Ovary (tissue), 9 donors: Measurements from ENCODE around the gene YY1. TPM values are rescaled to one million over a fixed set of nuclear protein-coding genes. Genes with fewer than 3 reads are reported as not detected.

Source experiments
- DNase-seq, 5 donors: peaks; one replicate each; pipeline ENCODE4 v3.0.0-alpha.2; 2019 to 2020
- H3K27ac ChIP-seq, 2 donors: fragments of 200-600 bp; one replicate each; pipeline versions ENCODE4 v1.5.1 to v1.8.0; 2019 to 2022
- H3K27me3 ChIP-seq: fragments of 200-600 bp; one replicate; pipeline ENCODE4 v1.8.0; 2022
- H3K36me3 ChIP-seq: fragments of 200-600 bp; sonication (generic); one replicate; pipeline ENCODE4 v1.5.1; 2019
- H3K4me1 ChIP-seq: one replicate; pipeline ENCODE4 v1.8.1; 2013; ENCODE audit warnings: mild to moderate bottlenecking, moderate library complexity; ENCODE audit not compliant: insufficient read depth
- H3K4me3 ChIP-seq: fragments of 200-600 bp; sonication (generic); one replicate; pipeline ENCODE4 v1.5.1; 2017
- H3K9me3 ChIP-seq, 2 donors: fragments of 200-600 bp in 1 of 2; sonication (generic) in 1 of 2; one replicate each; pipeline versions ENCODE4 v1.5.1 to v1.8.1; 2013 to 2019; ENCODE audit warnings: mild to moderate bottlenecking in 1 of 2, moderate library complexity in 1 of 2
- CTCF ChIP-seq, 3 donors: fragments of 450-650 bp in 2 of 3; fragments of 200-600 bp in 1 of 3; IDR thresholded peaks; one replicate each; pipeline versions ENCODE4 v1.5.1 to v1.8.0; 2016 to 2022; ENCODE audit warnings: antibody characterized with exemption in 3 of 3, mild to moderate bottlenecking in 1 of 3
- EP300 ChIP-seq: sonication (generic); formaldehyde crosslinking; IDR thresholded peaks from one replicate; pipeline ENCODE4 v1.6.1; 2017; ENCODE audit warnings: antibody characterized with exemption
- POLR2A ChIP-seq: fragments of 450-650 bp; IDR thresholded peaks from one replicate; pipeline ENCODE4 v1.6.1; 2017; ENCODE audit warnings: antibody characterized with exemption, mild to moderate bottlenecking, moderate library complexity
- WGBS, 3 donors: extraction: QIAGEN DNeasy Blood & Tissue Kit in 1 of 3; methylation state at CpG; one replicate each; pipeline versions ENCODE4 v1.1.5 to v1.1.7; 2013 to 2017; 5-methylcytosine and 5-hydroxymethylcytosine counted together
- intact Hi-C, 4 donors: fragments of 100-400 bp; cut with DNase I; formaldehyde crosslinking; loops; one replicate each; pipeline versions ENCODE4 v1.11.0 to v1.15.1; 2022 to 2023
- microRNA counts: library from miRNA; unstranded; fragments of <30 nt; microRNA quantifications from one replicate; lab custom pipeline; 2016
- microRNA-seq, 3 donors: library from miRNA; unstranded; fragments of <30 nt; microRNA quantifications; one replicate each; pipeline versions ENCODE4 to v1.2.0, GENCODE V29; 2019 to 2020
- polyA plus RNA-seq, 2 donors: library from polyadenylated mRNA; stranded (reverse); fragments of 200-250 nt in 1 of 2; fragments of 350-450 nt in 1 of 2; fragmentation: Illumina TruSeq in 1 of 2; extraction: RNeasy Lipid Tissue Mini Kit (QIAGEN cat#74804) in 1 of 2; gene quantifications; one replicate each; pipeline ENCODE4 v1.2.3, GENCODE V29; 2013 to 2014
- small RNA-seq: library from RNA; depleted of rRNA; stranded (forward); fragments of <200 nt; gene quantifications from one replicate; pipeline ENCODE3, GENCODE V24; 2016
- total RNA-seq, 7 donors: library from RNA; depleted of rRNA in 2 of 7; stranded (reverse); fragments of >200 nt in 2 of 7; fragmentation: NEBNext Ultra II Directional in 3 of 7; extraction: Animal tissue kit (Norgen Biotek cat#: 25700) in 3 of 7; gene quantifications; one replicate each; pipeline versions ENCODE4 v1.1.0 to v1.2.4, GENCODE V29; 2016 to 2023
- donor health status: DM: no; HTN: no; CAD: no; lungs with moderate emphysema.
- donor health status: DM: no; HTN: no; CAD: no.
- donor health status: Bipolar disorder and iron deficiency.
- donor health status: DM: yes; HTN: yes; CAD: no.
- donor health status: DM: no; HTN: no; CAD: no.
- donor health status: DM: yes; HTN: yes; CAD: no.

YY1 gene
- total and polyA plus RNA-seq, 9 donors: 24.1 to 75.8 (median 58.1) TPM

GRCh38 chr14:100330388-100330931, 91.5 kb downstream of the YY1 start:
- Histone ChIP-seq H3K4me3 (no peak overlapping the region), H3K27ac (no peak overlapping the region), H3K27me3 (no peaks in the 10 kb centered on the region), H3K4me1 (no peaks in the 10 kb centered on the region), H3K36me3 (no peaks in the 10 kb centered on the region), H3K9me3 (no peaks in the 10 kb centered on the region)
- no peak for DNase-seq
- WGBS, 3 donors: 71 to 81% (median 80%) methylated on average over 12 to 13 of the region's 13 CpGs
- TF ChIP-seq CTCF (IDR thresholded peaks at IDR 0.05): no peak
- no peak for TF ChIP-seq EP300
- TF ChIP-seq POLR2A: no peak
- intact Hi-C loops: no loop called here

- H3K9me3 ChIP-seq: no peaks in the 10 kb centered on the region
- no peak for DNase-seq
- H3K27ac ChIP-seq: no peak overlapping the region
- no peak for TF ChIP-seq CTCF (IDR thresholded peaks at IDR 0.05)
- no peak for TF ChIP-seq POLR2A
- 80 to 85% (median 81%) methylated on average over 10 to 11 of the region's 11 CpGs for WGBS, 3 donors
- intact Hi-C loops: no loop called here
- H3K36me3 ChIP-seq: no peaks in the 10 kb centered on the region
- H3K27me3 ChIP-seq: no peaks in the 10 kb centered on the region
- no peaks in the 10 kb centered on the region for H3K4me1 ChIP-seq
- no peak overlapping the region for H3K4me3 ChIP-seq
These were observed 93.2 kb downstream of the YY1 start for GRCh38 chr14:100332071-100332639.

MicroRNAs within 50 kb of the gene (microRNA counts, 767-probe panel; counts per million panel counts)
- microRNA hsa-miR-345-5p (lab: Ali Mortazavi, UCI): 530 counts per million, percentile 78 among the panel's probes with 10 or more counts

Small RNAs within 50 kb of the gene (microRNA-seq; reads per million reads assigned to microRNA genes)
- 49.3 to 184 (median 157) reads per million in 3 donors for gene MIR345
- gene MIR6764: 0 reads per million in 3 donors

Small RNAs within 50 kb of the gene (small RNA-seq; reads per million reads assigned to genes)
- 4.6 reads per million, percentile 79 among the genes with 10 or more reads in this experiment for gene MIR345
- gene RN7SL523P: not detected

Other genes with a start within 250 kb of the YY1 start
- 10 to 100 TPM; 41.0 to 95.0 (median 66.1) TPM for gene EVL, start 173.7 kb upstream of the YY1 start, total RNA-seq
- gene EVL, start 173.7 kb upstream of the YY1 start, polyA plus RNA-seq: 100 to 1,000 TPM in 1 of 2 donors, 10 to 100 TPM in 1; 50.6 to 105 TPM
- gene DEGS2, start 79.5 kb upstream of the YY1 start, total RNA-seq: 1 to 10 TPM in 4 of 7 donors, under 1 TPM in 3; 0.45 to 7.9 (median 2.9) TPM
- gene DEGS2, start 79.5 kb upstream of the YY1 start, polyA plus RNA-seq: 1 to 10 TPM in 1 of 2 donors, not detected in 1; 1.8 TPM
- gene SLC25A29, start 67.3 kb downstream of the YY1 start, total RNA-seq: 100 to 1,000 TPM in 1 of 7 donors, 10 to 100 TPM in 6; 50.2 to 177 (median 72.3) TPM
- gene SLC25A29, start 67.3 kb downstream of the YY1 start, polyA plus RNA-seq: 10 to 100 TPM in 1 of 2 donors, 1 to 10 TPM in 1; 9.1 to 46.7 TPM
- gene SLC25A47, start 84.2 kb downstream of the YY1 start, total RNA-seq: not detected
- not detected for gene SLC25A47, start 84.2 kb downstream of the YY1 start, polyA plus RNA-seq
- 10 to 100 TPM in 3 of 7 donors, 1 to 10 TPM in 4; 8.4 to 16.9 (median 9.8) TPM for gene WDR25, start 137.3 kb downstream of the YY1 start, total RNA-seq
- gene WDR25, start 137.3 kb downstream of the YY1 start, polyA plus RNA-seq: 1 to 10 TPM; 4.2 to 7.4 TPM